ENCODE results near the gene UTF1.

The UTF1 gene

DNA sequence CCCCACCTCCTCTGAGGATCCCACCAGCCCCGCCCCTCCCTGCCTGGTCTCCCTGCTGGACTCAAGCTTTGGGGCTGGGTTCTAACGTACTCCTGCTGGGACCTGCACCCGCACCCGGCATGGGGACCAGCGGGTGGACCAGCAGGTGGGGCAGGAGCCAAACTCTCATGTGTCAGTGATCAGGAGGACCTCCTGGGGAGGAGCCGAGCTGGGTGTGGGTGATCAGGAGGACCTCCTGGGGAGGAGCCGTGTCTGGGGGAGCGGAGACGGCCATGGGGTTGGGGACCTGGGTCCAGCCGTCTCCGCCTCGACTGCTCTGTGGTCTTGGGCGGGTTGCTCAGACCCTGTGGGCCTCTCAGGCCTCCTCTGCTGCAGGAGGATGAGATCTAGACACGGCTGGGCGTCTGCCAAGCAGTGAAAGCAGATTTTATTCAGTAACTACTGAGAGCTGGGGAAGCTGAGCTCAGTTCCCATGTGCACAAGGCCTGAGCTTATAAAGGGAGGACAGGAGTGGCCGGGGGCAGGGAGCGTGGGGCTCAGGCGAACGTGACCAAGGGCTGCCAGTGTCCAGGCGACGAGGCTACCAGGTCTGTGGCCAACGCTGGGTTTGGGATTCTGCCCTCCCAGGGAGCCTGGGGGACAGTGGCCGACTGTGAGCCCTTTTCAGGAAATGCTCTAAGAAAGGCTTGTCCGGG is 33.6 kb upstream of the UTF1 start:
- ChIA-PET CTCF (interaction anchor here (1.5 kb wide), 2 partner anchors 11 to 53 kb away, joined by 3 to 5 read pairs; no protein-coding TSS in a partner anchor), POLR2A (no interaction called here)
- TF ChIP-seq, protein P1, sequence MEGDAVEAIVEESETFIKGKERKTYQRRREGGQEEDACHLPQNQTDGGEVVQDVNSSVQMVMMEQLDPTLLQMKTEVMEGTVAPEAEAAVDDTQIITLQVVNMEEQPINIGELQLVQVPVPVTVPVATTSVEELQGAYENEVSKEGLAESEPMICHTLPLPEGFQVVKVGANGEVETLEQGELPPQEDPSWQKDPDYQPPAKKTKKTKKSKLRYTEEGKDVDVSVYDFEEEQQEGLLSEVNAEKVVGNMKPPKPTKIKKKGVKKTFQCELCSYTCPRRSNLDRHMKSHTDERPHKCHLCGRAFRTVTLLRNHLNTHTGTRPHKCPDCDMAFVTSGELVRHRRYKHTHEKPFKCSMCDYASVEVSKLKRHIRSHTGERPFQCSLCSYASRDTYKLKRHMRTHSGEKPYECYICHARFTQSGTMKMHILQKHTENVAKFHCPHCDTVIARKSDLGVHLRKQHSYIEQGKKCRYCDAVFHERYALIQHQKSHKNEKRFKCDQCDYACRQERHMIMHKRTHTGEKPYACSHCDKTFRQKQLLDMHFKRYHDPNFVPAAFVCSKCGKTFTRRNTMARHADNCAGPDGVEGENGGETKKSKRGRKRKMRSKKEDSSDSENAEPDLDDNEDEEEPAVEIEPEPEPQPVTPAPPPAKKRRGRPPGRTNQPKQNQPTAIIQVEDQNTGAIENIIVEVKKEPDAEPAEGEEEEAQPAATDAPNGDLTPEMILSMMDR (IDR thresholded peaks at IDR 0.05; ENCODE audit: control extremely low read depth, extremely low read depth, low read depth, missing control alignments) = no peak
- no peak for DNase-seq (ENCODE audit: extremely low spot score)

DNA sequence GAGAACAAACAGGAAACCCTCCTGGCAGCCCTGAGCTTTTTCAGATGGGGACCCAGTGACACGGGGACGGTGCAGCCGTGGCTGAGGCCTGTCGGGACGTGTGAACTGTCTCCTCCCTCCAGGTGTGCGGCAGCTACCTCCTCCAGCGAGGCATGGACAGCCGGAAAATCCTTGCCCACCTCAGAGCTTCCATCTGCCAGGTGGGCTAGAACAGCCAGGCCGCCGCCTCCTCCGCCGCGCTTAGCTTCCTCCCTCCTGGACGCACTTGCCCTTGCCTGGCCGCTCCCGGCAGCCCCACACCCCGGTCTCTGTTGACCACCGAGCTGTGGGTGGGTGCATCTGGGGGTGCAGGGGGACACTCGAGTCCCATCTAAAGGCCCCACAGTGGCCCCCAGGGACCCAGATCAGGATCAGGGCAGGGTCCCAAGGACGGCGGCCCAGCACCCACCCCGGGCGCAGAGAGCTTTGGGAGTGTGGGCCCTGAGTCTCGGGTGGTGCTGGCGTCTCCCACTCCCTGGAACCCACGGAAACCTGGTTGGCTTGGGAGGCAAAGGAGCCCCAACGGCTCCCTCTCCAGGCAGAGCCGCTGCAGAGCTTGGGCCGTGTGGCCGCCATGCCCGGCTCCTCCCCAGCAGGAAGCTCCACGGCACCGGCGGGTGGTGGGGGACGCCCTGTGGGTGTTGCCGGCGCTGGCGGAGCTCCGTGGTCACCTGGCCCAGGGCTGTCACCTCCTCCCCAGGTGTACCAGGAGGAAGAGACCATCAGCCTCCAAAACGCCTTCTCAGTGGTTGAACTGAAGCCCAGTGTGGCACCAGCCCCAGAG is 32.9 kb upstream of the UTF1 start:
- DNase-seq (ENCODE audit: extremely low spot score) = no peak
- POLR2A ChIA-PET = no interaction called here
- TF ChIP-seq, protein P1 (IDR thresholded peaks at IDR 0.05; ENCODE audit: control extremely low read depth, extremely low read depth, low read depth, missing control alignments) = no peak
- CTCF ChIA-PET = interaction anchor here (1.5 kb wide), 2 partner anchors 10 to 54 kb away, joined by 3 to 5 read pairs; no protein-coding TSS in a partner anchor

DNA sequence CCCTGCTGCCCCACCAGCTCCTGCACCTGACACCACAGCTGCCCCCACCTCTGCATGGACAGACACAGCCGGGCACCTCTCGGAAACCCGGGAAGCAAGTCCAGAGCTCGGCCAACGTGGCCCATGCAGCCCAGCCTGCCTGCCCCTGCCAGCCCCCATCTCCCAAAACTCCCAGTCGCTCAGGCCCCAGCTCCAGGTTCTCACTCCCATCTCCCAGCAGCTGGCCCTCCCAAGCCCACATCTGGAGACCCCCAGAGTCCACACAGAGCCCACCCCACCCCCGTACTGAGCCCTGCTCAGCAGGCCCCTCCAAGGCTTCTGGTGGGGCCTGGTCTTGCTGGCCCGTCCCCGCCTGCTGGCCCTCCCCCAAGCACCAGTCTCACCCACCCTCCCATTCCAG is 32.2 kb upstream of the UTF1 start:
- TF ChIP-seq, protein P1 (IDR thresholded peaks at IDR 0.05; ENCODE audit: control extremely low read depth, extremely low read depth, low read depth, missing control alignments) = no peak
- no peak for DNase-seq (ENCODE audit: extremely low spot score)
- ChIA-PET POLR2A (no interaction called here), CTCF (interaction anchor here (1.5 kb wide), 2 partner anchors 9 to 54 kb away, joined by 3 to 5 read pairs; no protein-coding TSS in a partner anchor)

DNA sequence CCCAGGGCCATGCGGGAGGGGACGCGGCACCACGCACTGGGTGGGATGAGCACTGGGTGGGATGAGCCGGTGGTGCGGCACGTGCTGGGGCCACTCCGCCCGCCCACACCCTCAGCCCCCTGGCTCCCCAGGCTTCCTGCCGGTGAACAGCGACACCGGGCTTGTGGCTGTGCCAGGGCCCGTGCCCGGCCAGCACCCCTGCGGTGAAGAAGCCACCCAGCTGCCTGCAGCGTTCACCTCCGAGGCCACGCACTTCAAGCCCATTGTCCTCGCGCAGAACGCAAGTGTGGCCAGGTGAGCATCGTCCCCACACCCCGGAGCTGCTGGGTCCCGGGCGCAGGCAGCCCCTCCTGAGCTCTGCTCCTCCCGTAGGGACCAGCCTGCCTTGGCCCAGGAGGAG is 31.8 kb upstream of the UTF1 start:
- TF ChIP-seq, protein P1 (IDR thresholded peaks at IDR 0.05; ENCODE audit: control extremely low read depth, extremely low read depth, low read depth, missing control alignments) = no peak
- CTCF ChIA-PET = no interaction called here
- DNase-seq (ENCODE audit: extremely low spot score) = no peak
- POLR2A ChIA-PET = no interaction called here

DNA sequence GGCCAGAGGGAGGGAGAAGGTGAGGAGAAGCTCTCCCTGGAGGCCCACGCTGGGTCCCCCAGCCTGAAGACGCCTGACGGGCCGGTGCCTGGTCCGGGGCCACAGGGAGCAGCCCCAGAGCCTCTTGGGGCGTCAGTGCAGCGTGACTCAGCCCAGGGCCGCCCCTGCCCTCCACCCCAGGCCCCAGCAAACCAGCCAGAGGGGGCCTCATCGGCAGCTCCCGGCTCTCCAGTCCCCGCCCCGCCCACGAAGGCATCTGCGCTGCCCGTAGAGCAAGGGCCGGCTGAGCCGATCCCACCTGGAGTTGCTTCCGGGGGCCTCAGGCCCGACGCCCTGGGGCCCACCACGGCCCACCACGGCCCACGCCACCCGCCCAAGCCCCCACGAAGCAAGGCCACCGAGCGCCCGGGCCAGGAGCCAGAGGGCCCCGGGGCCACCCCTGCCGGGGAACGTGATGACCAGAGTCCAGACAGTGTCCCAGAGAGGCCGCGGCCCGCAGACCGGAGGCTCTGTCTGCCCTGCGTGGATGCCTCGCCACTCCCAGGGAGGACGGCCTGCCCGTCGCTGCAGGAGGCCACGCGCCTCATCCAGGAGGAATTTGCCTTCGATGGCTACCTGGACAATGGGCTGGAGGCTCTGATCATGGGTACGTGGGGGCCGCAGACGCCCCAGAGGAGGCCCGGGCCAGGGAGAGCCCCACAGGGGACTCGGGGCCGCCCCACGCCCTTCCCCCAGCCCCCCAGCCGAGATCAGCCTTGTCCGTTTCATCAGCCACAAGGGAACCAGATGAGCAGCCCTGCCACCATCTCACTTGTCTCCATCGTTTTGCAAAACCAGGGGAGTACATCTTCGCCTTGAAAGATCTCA is 31.2 kb upstream of the UTF1 start:
- CTCF ChIA-PET = no interaction called here
- no peak for DNase-seq (ENCODE audit: extremely low spot score)
- TF ChIP-seq, protein P1 (IDR thresholded peaks at IDR 0.05; ENCODE audit: control extremely low read depth, extremely low read depth, low read depth, missing control alignments) = no peak

DNA sequence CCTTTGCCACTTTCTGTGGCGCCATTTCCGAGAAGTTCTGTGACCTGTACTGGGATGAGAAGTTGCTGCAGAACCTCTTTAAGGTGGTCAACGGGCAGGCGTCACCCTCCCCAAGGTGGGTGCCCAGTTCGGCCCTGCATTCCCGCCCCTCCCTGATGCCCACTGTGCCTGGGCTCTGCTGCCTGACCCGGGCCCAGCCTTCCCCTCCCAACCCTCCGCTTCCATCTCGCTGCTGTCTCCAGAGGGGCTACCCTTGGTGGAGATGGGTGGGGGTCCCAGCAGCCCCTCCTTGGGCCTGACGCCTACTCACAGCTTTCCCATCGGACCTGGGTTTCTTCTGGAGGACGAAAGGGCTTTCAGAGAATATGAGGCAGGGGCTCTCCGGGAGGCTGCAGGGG is 30.5 kb upstream of the UTF1 start:
- ChIA-PET CTCF (no interaction called here), POLR2A (no interaction called here)
- no peak for DNase-seq (ENCODE audit: extremely low spot score)
- TF ChIP-seq, protein P1 (IDR thresholded peaks at IDR 0.05; ENCODE audit: control extremely low read depth, extremely low read depth, low read depth, missing control alignments) = no peak

More for the DNA sequence above, 31.2 kb upstream of the UTF1 start:
- POLR2A ChIA-PET = no interaction called here
